HG03432 (cell line): ENCODE measurements around the gene DAD1.
"Not testable (repeated sequence)": the region's sequence is repeated elsewhere in the genome, so short reads cannot be mapped to it uniquely, and the experiment has no call there.

ENCODE experiments used
- ATAC-seq: cut with Tn5 transposase; IDR thresholded peaks from one replicate; pipeline ENCODE4 v1.9.1; 2021; ENCODE audit warnings: mild to moderate bottlenecking, moderate library complexity; ENCODE audit not compliant: unreplicated experiment

Gene DAD1

DNA sequence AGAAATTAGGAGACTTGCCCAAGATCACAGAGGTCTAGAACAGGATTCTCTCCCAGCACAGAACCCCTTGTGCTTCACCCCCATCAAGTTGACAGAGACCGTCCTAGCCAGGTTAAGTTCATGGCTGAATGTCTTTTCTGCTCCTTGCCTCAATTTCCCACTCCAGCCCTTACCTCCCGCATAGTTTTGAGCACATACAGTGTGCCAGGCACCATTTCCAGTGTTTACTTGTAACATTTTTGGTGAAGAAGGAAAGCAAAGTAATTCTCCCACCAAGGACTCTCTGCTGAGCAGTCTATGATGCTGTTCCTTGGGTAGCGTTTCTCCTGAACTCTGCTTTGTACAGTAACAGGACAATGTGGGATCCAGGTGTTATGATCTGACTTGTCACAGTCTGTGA, 10.3 kb upstream of the DAD1 start:
- no peak for ATAC-seq

DNA sequence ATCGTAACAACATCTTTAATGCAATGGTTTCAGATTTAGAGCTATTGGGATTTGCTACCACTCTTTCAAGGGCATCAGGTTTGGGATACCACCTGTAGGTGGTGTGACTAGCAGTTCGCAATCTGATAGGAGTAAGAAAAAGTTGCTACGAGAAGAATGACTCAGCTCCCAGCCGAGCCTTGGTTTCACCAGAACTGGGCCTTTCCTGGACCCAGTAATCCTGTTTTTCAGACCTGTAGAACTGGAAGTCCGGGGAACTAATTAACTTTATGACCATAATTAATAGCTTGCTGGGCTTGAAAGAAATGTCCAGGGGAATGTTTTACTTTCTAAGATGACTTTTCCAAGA, 9.8 kb upstream of the DAD1 start:
- ATAC-seq: peak; percentile 65

DNA sequence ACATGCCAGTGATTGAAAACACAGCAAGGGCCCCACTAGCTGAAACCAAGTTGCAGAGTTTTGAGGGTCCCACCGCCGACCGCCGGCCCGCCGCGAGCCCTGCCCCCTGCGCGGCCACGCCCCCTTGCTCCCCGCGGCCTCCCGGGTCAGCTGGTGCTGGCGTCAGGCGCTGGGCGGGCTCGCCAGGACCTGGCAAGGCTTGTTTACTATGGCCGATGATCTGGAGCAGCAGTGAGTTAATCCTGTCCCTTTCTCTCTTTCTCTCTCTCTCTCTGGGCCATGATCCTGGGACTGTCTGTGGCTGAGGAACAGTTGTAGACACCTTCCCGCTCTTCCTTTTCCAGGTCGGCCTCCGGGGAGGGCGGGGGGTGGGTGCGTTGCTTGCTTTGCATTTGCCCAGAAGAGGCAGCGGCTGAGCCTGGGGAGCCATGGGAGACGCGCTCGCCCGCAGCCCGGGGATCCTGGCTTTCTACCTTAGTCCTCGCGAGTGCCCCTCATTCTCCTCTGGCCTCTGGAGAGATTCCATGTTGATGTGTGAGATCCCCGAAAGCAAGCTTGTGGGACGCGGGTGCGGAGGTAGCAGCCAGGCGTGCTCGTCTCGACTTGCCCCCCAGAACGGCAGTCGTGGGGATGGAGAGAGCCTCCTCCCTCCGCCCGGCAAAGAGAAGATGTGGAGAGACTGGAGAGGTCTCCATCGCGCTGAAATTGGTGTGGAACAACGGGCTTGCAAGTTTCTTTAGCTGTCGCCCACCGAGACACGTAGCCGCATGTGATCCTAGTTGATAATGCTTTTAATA, 9.3 kb upstream of the DAD1 start, which contains the start of gene ABHD4:
TSS of gene ABHD4 (plus strand) at position 202 of the 797 bp plus-strand sequence. CDS start at position 209, 7 bp downstream.
- peak; percentile 88 for ATAC-seq

DNA sequence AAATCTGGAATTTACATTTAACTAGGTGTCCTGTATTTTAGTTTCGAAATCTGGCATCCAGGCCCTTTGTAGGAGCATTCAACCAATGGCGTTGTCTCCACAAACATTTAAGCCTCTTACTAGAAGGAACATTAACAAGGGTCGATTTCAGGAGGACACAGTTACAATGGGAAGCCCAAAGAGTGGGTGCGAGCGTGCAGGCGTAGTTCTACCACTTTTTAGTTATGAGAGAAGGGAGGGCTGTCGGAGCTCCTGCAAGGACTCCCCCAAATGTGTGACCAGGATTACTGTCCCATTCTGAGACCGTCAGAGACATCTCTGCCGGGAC, 8.7 kb upstream of the DAD1 start:
- ATAC-seq: peak; percentile 41

DNA sequence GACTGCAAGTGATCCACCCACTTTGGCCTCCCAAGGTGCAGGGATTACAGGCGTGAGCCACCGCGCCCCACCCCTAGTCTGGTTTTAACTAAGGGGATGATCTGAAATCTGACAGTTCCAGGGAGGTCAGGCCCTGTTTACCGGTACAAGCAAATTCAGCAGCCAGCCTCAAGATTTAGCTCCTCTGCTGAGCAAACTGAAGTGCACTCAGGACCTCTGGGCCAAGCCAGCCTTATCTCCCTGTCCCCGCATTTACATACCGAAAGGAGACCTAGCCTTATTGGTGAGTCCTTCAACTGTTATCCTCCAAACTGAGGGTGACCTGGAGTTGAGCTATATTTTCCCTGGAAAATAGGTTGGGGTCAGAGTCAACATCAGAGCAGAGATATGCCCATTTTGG, 8.2 kb upstream of the DAD1 start:
- no peak for ATAC-seq

DNA sequence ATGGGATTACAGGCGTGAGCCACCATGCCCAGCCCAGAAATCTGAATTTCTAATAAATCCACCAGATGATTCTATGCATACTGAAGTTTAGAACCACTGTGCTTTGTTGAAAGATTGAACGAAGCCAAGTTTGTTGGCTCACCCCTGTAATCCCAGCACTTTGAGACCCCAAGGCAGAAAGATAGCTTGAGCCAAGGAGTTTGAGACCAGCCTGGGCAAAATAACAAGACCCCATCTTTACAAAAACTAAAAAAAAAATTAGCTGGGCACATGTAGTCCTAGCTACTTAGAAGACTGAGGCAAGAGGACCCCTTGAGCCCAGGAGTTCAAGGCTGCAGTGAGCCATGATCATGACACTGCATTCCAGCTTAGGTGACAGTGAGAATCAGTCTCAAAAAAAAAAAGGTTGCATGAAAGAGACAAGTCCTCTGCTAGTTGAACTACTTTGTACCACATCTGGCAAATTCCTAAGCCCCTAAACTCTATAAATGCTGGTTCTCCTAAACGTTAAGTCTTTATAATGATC, 7.4 kb upstream of the DAD1 start:
- no peak for ATAC-seq

DNA sequence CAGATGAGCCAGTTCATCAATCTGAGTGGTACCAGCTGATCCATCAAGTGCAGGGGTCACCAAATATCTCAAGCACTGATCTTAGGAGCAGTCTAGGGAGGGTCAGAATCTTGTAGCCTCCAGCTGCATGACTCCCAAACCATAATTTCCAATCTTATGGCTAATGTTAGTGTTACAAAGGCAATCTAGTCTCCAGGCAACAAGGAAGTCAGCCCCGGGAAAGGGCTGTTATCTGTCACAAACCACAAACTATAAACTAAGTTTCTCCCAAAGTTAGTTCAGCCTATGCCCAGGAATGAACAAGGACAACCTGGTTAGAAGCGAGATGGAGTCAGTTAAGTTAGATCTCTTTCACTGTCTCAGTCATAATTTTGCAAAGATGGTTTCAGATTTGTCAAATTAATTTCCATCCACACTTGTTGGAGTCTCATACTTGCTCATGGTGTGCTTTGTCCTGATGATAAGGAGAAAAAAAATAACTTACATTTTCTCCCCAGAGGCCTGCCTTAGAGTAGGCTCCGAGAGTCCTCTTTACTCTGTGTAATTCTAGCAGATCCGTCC, 5.2 kb upstream of the DAD1 start:
- ATAC-seq: no peak

- no peak for ATAC-seq
Observed at GRCh38 chr14:22593601-22594000, 4.6 kb upstream of the DAD1 start.

GRCh38 chr14:22593189-22593588, 4.2 kb upstream of the DAD1 start:
- ATAC-seq: no peak

DNA sequence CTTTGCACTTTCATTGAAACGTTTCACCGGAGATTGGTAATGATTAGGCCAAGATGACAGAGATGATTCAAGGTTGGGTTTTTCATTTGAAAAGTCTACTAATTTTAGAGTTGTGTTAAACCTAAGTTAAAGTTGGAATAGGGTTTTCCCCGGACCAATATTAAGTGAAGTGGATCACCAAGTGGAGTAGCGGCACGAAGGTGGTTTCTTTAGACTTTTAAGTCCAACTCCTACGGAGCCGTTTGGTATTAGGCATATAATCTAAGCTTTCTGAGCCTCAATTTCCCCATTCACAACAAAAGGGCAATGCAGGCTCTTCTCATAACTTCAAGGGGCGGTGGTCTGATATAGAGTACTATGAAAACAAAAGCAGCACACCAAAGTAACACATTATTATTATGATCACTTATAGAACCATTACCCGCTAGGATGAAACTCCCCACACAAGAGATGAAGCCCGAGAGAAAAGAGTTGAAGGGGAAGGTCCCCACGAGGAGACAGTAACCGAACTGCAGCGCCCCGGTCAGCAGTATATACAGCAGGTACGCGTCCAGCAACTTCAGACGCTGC, 413 bp downstream of the DAD1 start:
- ATAC-seq: peak; percentile 8

- not testable (repeated sequence) for ATAC-seq
Observed at GRCh38 chr14:22587677-22588422, 1.2 kb downstream of the DAD1 start.

DNA sequence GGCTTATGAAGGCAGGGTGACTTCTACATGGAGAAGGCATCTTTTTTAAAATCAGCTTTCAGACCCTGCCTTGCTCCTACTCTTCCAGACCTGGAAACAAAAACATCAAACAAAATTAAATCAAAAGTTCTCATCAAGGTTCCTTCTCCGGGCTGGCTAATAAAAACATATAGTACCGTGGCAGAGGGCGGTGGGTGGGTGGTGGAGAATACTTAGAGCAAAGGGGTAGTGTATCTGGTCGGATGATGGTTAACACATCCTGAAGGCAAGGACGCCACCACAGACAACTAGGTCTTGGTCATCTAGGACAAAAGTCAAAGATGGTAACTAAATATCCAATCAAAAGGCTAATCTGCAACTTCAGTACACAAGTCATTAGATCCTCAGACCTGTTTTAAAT, 1.8 kb downstream of the DAD1 start:
- ATAC-seq: no peak

- ATAC-seq: no peak
Observed at GRCh38 chr14:22583994-22584393, 5.0 kb downstream of the DAD1 start.

DNA sequence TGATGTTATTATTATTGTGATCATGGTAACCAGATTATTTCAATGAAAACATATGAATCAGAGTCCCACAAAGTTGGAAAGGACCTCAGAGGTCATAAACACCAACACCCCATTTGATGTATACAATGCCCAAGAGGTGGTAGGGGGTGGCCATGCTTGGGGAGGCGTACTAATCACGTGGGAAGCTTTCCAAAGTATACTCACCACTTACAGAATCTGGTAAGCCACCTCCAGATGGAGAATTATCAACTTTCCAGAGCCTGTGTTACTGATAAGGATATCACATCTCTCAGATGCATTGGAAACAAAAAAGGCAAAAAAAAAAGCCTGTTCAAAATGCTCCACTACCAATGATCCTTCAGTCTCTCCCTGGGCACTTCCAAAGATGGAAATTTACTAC, 8.4 kb downstream of the DAD1 start:
- ATAC-seq: no peak

GRCh38 chr14:22579881-22580280, 9.1 kb downstream of the DAD1 start:
- no peak for ATAC-seq

- no peak for ATAC-seq
Observed at GRCh38 chr14:22579236-22579635, 9.8 kb downstream of the DAD1 start.

GRCh38 chr14:22577334-22577908, 11.6 kb downstream of the DAD1 start:
- no peak for ATAC-seq

GRCh38 chr14:22573804-22574203, 15.2 kb downstream of the DAD1 start:
- no peak for ATAC-seq

GRCh38 chr14:22572562-22573058, 16.4 kb downstream of the DAD1 start:
- ATAC-seq: no peak

- ATAC-seq: peak; percentile 76
Observed at GRCh38 chr14:22570132-22570949, 18.7 kb downstream of the DAD1 start.
